ENCODE results near the gene ELP5.

ELP5 gene

GRCh38 chr17:7252176-7253043 lies at the start of gene ELP5:
TSS of gene ELP5 (plus strand) at chr17:7252215. CDS start at chr17:7252551, 336 bp downstream.
- peak; percentile 95 for DNase-seq

- DNase-seq, result no peak
Measured at GRCh38 chr17:7203391-7203790, 48.6 kb upstream of the ELP5 start.

- peak; percentile 38 for DNase-seq
Measured at GRCh38 chr17:7204336-7204735, 47.7 kb upstream of the ELP5 start.

- DNase-seq, result peak; percentile 84
Measured at GRCh38 chr17:7204828-7205461, 47.1 kb upstream of the ELP5 start.

GRCh38 chr17:7205561-7205960 lies 46.5 kb upstream of the ELP5 start:
- DNase-seq, result no peak

- no peak for DNase-seq
Measured at GRCh38 chr17:7207120-7208001, 44.7 kb upstream of the ELP5 start.

GRCh38 chr17:7208027-7208571 lies 43.9 kb upstream of the ELP5 start:
- DNase-seq, result no peak

- no peak for DNase-seq
Measured at GRCh38 chr17:7208754-7209460, 43.1 kb upstream of the ELP5 start.

GRCh38 chr17:7211491-7212273 lies 40.3 kb upstream of the ELP5 start:
- DNase-seq, result no peak

GRCh38 chr17:7213895-7214299 lies 38.1 kb upstream of the ELP5 start:
- peak; percentile 77 for DNase-seq

GRCh38 chr17:7214300-7215135 lies 37.5 kb upstream of the ELP5 start:
- peak; percentile 97 for DNase-seq

- DNase-seq, result no peak
Measured at GRCh38 chr17:7215136-7215638, 36.8 kb upstream of the ELP5 start.

- peak; percentile 37 for DNase-seq
Measured at GRCh38 chr17:7215652-7216180, 36.3 kb upstream of the ELP5 start.

GRCh38 chr17:7216242-7217112 lies 35.5 kb upstream of the ELP5 start:
- no peak for DNase-seq

GRCh38 chr17:7217113-7217987 lies 34.7 kb upstream of the ELP5 start:
- peak; percentile 83 for DNase-seq

GRCh38 chr17:7218166-7218565 lies 33.8 kb upstream of the ELP5 start:
- no peak for DNase-seq

- no peak for DNase-seq
Measured at GRCh38 chr17:7218758-7219157, 33.3 kb upstream of the ELP5 start.

Data from fibroblast of upper back skin (primary cell).